NCI-H510A treated with DMSO at 0.1 percent for 48 hours (cell line): ENCODE measurements around the gene CAPN3.

Experiments
- DNase-seq: peaks from one replicate; lab custom pipeline; 2025; lab: John Stamatoyannopoulos, UW

The CAPN3 gene

DNA sequence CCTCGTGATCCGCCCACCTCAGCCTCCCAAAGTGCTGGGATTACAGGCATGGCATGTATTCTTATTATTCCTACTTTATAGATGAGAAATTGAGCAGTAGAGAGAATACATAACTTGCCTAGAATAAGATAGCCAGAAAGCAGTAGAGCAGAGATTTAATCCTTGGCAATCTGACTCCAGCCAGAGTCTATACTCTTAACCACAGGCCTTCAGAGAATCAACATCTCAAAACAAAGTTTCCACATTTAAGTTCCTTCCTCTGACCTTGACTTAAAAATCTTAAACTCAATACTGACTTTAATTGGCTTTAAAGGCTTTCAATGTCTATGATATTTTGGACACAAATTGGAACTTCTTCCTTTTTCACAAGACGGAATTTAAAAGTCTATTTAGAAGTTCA, 94.5 kb downstream of the CAPN3 start:
- DNase-seq = no peak

DNA sequence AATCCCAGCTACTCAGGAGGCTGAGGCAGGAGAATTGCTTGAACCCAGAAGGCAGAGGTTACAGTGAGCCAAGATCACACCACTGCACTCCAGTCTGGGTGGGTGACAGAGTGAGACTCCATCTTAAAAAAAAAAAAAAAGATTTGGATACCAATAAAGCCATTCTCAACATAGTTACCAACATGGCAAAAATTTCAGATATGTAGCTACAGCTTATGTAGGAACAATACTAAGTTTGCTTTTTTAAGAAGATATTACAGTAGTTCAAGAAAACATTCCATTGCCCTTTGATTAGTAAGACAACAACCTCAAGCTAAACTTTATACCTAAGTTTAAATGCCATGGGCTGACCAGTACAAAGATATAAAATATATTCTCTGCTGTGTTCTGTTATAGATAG, 97.2 kb downstream of the CAPN3 start:
- DNase-seq = no peak

DNA sequence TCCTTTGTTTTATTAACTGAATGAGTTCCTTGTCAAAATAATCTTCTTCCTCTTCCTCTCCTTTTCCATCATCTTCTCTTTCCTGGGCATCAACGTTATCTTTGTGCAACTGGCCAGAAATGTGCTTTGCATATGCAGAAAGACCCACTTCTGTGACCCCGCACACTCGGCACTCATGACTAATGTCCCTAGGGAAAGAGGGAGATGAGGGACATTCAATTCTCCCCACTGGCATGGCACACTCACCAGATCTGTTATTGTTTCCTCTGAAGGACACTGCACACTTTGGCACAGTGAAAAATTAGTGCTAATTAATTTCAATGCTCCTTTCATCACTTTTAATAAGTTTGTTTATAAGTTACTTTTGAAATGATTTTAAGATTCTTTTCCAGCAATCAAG, 97.7 kb downstream of the CAPN3 start:
- DNase-seq = no peak

DNA sequence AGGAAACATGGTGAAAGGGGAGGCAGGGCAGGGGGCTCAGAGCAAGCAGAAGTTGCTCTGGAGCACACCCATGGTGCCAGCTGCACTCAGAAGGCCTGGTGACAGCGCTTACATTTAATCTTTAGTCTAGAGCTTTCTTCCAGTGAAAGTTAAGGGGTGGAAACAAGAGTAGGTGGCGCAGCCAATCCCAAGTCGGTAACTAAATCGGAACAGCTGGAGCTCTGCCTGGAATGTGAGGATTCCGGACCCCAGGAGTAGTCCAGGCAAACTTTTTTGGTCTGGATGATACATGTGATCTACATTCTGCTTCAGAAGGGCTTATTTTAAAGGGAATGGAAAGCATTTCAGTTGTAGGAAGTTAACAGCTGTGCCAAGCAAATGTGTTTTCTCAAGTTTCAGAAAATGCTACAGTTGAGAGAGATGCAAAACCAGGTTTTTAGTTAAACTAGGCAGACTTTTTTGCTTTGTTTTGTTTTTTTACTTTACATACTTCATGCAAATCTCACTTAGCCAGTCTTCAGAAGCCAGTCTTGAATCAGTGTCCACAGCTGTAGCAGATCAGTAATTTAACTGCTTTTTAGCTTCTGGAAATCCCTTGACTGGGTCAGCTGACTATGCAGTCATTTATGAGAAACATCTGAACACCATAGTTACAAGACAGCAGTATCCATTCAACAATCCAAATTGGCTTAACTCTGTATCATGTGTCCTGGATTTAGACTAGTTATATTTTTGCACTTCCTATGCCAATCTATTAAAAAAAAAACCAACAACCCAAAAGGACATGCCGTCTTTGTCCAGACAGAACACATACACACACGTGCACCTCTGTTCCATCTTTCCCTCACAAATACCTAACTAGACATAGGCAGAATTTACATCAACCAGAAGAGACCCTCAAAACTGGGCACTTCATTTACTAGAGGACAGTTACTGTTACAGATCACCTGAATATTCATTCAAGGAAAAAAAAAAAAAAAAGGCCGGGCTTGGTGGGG, 98.4 kb downstream of the CAPN3 start:
- no peak for DNase-seq

DNA sequence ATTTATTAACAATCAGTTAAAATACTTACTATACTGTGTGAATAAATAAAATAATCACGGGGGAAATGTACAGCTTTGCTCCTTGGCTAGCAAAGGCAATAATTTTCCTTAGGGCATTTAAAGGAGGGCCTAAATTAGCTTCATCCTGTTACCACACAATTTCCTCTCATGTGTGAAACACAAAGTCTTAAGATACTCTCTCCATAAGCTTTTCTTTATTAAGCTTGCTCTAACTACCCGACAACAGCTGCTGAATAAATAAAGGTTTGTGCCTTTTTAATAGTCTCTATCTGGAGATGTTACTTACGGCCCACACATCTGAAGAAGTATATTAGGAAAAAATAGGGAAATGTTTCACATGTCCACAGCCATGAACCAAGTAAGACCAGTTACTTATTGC, 102.0 kb downstream of the CAPN3 start:
- DNase-seq = no peak
